Activated CD8-positive, alpha-beta T cell treated with anti-CD3 and anti-CD28 coated beads for 36 hours (primary cell): Measurements from ENCODE around the gene KLHL33. TPM values are rescaled to one million over a fixed set of nuclear protein-coding genes. Genes with fewer than 3 reads are reported as not detected.

Source experiments
- ATAC-seq: fragments of 200-7000 bp; cut with Tn5 transposase; one replicate; pipeline ENCODE4 v1.10.0; 2021; ENCODE audit warnings: mild to moderate bottlenecking, moderate library complexity
- CTCF ChIA-PET: fragments of 350-600 bp; sonication (Branson Sonifier 250); formaldehyde crosslinking; loops from one replicate; lab custom pipeline; 2021; ENCODE audit warnings: antibody characterized with exemption; lab: Charles Lee
- POLR2A ChIA-PET: fragments of 350-600 bp; sonication (Branson Sonifier 250); formaldehyde crosslinking; loops from one replicate; lab custom pipeline; 2021; ENCODE audit warnings: antibody characterized with exemption; lab: Charles Lee
- DNase-seq: peaks from one replicate; pipeline ENCODE4 v3.0.0-alpha.2; 2020
- H3K27ac Mint-ChIP-seq: one replicate; pipeline ENCODE4 v1.8.0; 2021; ENCODE audit warnings: mild to moderate bottlenecking, mixed read lengths
- H3K27me3 Mint-ChIP-seq: one replicate; pipeline ENCODE4 v1.8.0; 2021; ENCODE audit warnings: mixed read lengths
- H3K36me3 Mint-ChIP-seq: one replicate; pipeline ENCODE4 v1.8.0; 2021; ENCODE audit warnings: low read depth, mixed read lengths
- H3K4me1 Mint-ChIP-seq: one replicate; pipeline ENCODE4 v1.8.0; 2021; ENCODE audit warnings: low read depth, mixed read lengths
- H3K4me3 Mint-ChIP-seq: one replicate; pipeline ENCODE4 v1.8.0; 2021; ENCODE audit warnings: mild to moderate bottlenecking, moderate library complexity, mixed read lengths
- H3K9me3 Mint-ChIP-seq: one replicate; pipeline ENCODE4 v1.8.0; 2021; ENCODE audit warnings: mixed read lengths
- CTCF ChIP-seq: fragments of 200-600 bp; IDR thresholded peaks from one replicate; pipeline ENCODE4 v1.8.0; 2022; ENCODE audit warnings: antibody characterized with exemption, mild to moderate bottlenecking
- intact Hi-C: fragments of 100-400 bp; cut with micrococcal nuclease; formaldehyde crosslinking; loops from one replicate; pipeline ENCODE4 v1.10.0; 2022
- total RNA-seq, 2 experiments: library from RNA; stranded (reverse); gene quantifications; one replicate each; pipeline ENCODE4 v1.2.3, GENCODE V29; 2021

KLHL33 gene
- total RNA-seq, 2 experiments from 2014 or later, result 0.54 to 0.59 TPM

GRCh38 chr14:20438664-20439063, 2.7 kb upstream of the KLHL33 start:
- H3K27me3 Mint-ChIP-seq, result no peaks in the 10 kb centered on the region
- intact Hi-C loops, result no loop called here
- no peak for DNase-seq
- no peak overlapping the region for H3K27ac Mint-ChIP-seq
- no peaks in the 10 kb centered on the region for H3K36me3 Mint-ChIP-seq
- peaks cover 22% of the 10 kb centered on the region for H3K4me1 Mint-ChIP-seq
- no peak for ATAC-seq
- no peak overlapping the region for H3K4me3 Mint-ChIP-seq
- ChIA-PET CTCF (no interaction called here), POLR2A (no interaction called here)
- TF ChIP-seq CTCF, result no peak
- H3K9me3 Mint-ChIP-seq, result no peaks in the 10 kb centered on the region

DNA sequence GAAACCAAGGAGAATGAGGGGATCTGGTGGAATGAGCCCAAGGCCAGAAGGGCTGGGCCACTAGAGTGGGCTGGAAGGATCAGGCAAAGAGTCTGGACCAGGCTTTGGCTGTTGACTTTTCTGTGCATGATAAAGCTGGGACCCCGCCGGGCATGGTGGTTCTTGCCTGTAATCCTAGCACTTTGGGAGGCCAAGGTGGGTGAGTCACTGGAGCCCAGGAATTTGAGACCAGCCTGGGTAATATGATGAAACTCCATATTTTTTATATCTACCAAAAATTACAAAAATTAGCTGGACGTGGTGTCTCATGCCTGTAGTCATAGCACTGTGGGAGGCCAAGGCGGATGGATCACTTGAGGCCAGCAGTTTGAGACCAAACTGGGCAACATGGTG, 393 bp upstream of the KLHL33 start:
- Mint-ChIP-seq H3K4me3 (no peak overlapping the region), H3K4me1 (peaks cover 14% of the 10 kb centered on the region), H3K36me3 (no peaks in the 10 kb centered on the region), H3K27ac (no peak overlapping the region), H3K27me3 (no peaks in the 10 kb centered on the region), H3K9me3 (no peaks in the 10 kb centered on the region)
- no peak for ATAC-seq
- ChIA-PET CTCF (no interaction called here), POLR2A (interaction anchor here (0.9 to 3.8 kb wide), 4 partner anchors 12 to 93 kb away, joined by 3 to 12 read pairs (median 6); partner anchors contain the start of genes APEX1, OSGEP and PARP2)
- TF ChIP-seq CTCF, result no peak
- DNase-seq, result no peak
- intact Hi-C loops, result no loop called here

DNA sequence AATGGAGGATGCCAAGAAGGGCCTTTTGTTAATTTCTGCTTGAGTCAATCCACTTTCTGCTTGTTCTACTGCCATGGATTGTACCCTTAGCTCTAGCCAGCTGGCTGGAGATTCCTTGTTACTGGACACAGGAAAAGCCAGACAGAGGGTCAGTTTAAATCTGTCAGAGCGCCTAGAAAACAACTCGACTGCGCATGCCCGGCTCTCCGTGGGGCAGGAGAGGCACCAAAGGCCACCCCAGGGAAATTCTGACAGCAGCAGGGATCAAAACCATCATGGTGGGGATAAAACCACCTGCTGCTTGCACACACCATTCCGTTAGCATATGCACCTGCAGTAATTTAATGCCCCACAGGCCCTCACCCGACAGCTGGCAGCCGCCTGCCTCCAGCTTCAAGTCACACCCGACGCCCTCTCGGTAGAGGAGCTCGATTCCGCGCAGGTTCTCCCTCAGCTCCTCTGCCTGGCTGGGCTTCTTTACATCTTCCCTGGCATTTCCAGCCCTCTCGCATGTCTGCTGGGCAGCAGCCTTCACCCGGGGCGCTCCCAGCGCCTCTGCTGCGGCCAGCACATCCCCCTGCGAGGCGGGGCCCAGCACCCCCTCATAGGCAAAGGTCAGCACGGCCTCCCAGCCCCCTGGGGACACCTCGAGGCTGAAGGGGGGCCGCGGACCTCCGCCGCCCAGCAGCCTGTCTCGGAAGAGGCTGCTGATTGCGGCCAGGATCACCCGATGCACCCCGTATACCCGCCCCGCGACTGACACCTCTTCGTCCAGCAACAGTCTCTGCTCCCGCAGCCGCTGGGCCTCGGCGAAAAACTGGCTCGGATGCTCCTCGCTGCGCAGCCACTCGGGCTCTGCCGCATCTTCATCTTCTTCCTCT, 1.0 kb downstream of the KLHL33 start:
- intact Hi-C loops, result no loop called here
- Mint-ChIP-seq H3K27ac (no peak overlapping the region), H3K4me3 (no peak overlapping the region), H3K9me3 (no peaks in the 10 kb centered on the region), H3K27me3 (no peaks in the 10 kb centered on the region), H3K36me3 (no peaks in the 10 kb centered on the region), H3K4me1 (peaks cover 3% of the 10 kb centered on the region)
- DNase-seq (no peak), ATAC-seq (no peak)
- ChIA-PET CTCF (interaction anchor here (0.6 kb wide), 1 partner anchor 19 kb away, joined by 3 read pairs; no protein-coding TSS in a partner anchor), POLR2A (interaction anchor here (1.8 to 3.8 kb wide), 2 partner anchors 13 to 35 kb away, joined by 7 to 12 read pairs; no protein-coding TSS in a partner anchor)
- no peak for TF ChIP-seq CTCF

- TF ChIP-seq CTCF, result no peak
- DNase-seq, result peak; percentile 43
- Mint-ChIP-seq H3K4me3 (peak overlapping the region; percentile 63), H3K9me3 (no peaks in the 10 kb centered on the region), H3K4me1 (peaks cover 40% of the 10 kb centered on the region), H3K36me3 (no peaks in the 10 kb centered on the region), H3K27ac (peak overlapping the region; percentile 82), H3K27me3 (no peaks in the 10 kb centered on the region)
- peak; percentile 65 for ATAC-seq
- ChIA-PET POLR2A (interaction anchor here (0.6 to 3.0 kb wide), 10 partner anchors 11 to 791 kb away, joined by 3 to 23 read pairs (median 4); partner anchors contain the start of genes APEX1, OSGEP, PARP2 and PNP), CTCF (interaction anchor here (1.4 to 3.5 kb wide), 4 partner anchors 13 to 181 kb away, joined by 3 to 19 read pairs (median 4); partner anchors contain the start of genes APEX1 and OSGEP)
- intact Hi-C loops, result no loop called here
Measured at GRCh38 chr14:20429801-20430669, 5.9 kb downstream of the KLHL33 start.
